Measurements from ENCODE around the gene GPC1. TPM values are rescaled to one million over a fixed set of nuclear protein-coding genes. Genes with fewer than 3 reads are reported as not detected.

The GPC1 gene
- total and polyA plus RNA-seq, 2 donors (not counting 3 experiments of a cell fraction or from before 2014, with no cell fraction given): 9.6 to 31.1 TPM

DNA sequence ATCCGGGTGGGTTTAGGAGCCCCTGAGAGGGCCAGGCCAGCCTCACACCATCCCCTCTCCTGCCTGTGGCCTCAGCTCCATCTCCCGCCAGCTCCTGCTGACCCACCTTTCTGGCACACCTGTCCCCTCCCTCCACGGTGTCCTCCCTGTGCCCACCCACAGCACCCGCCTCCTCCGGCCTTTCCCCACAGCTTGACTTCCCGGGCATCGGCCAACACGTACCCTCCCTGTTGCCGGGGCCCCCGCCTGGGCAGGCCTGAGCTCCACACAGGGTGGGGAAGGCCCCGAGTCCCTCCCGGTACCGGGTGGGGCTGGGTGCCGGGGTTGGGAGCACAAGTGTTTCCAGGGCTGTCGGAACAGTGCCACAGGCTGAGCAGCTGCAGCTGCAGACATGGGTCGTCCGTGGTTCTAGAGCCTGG is 6.5 kb downstream of the GPC1 start:
- intact Hi-C loops (cut with micrococcal nuclease): no loop called here
- FAIRE-seq: no peak
- Histone ChIP-seq H3K9me1 (replicated peaks; ENCODE audit: control insufficient read depth, extremely low read depth, insufficient read depth, low read length) (no peaks in the 10 kb centered on the region), H3K79me2 (ENCODE audit: control insufficient read depth, insufficient read depth, low read length) (no peaks in the 10 kb centered on the region), H3K27me3 (ENCODE audit: control insufficient read depth in 2 of 2, insufficient read depth in 2 of 2, low read length in 2 of 2) (peaks cover 3 to 9% of the 10 kb centered on the region in 2 experiments), H2AFZ (ENCODE audit: low read depth, low read length) (no peak overlapping the region), H3K27ac (ENCODE audit: insufficient read depth, low read depth, low read length) (no peak overlapping the region), H3K4me2 (ENCODE audit: insufficient read depth, low read length) (no peak overlapping the region), H3K4me3 (replicated peaks in 1 of 3; ENCODE audit: insufficient read depth in 1 of 3, low read depth in 1 of 3, low read length in 3 of 3) (no peak overlapping the region), H3K36me3 (ENCODE audit: control insufficient read depth in 2 of 2, extremely low read depth in 1 of 2, insufficient read depth in 2 of 2, low read length in 2 of 2) (no peaks in the 10 kb centered on the region), H3K9ac (replicated peaks; ENCODE audit: extremely low read depth, insufficient read depth, low read length) (no peak overlapping the region), H4K20me1 (replicated peaks; ENCODE audit: control insufficient read depth, extremely low read depth, insufficient read depth, low read length) (no peaks in the 10 kb centered on the region), H3K4me1 (ENCODE audit: control insufficient read depth, extremely low read depth, insufficient read depth, low read length) (no peaks in the 10 kb centered on the region), H3K9me3 (replicated peaks; ENCODE audit: control insufficient read depth, insufficient read depth, low read length) (no peaks in the 10 kb centered on the region)
- TF ChIP-seq JUN (IDR thresholded peaks at IDR 0.05; ENCODE audit: borderline replicate concordance, insufficient read depth, insufficient read length, low read depth): no peak
- TF ChIP-seq EZH2 (IDR thresholded peaks at IDR 0.05; ENCODE audit: borderline replicate concordance, low read depth, low read length, severe bottlenecking): no peak
- TF ChIP-seq, protein P1, sequence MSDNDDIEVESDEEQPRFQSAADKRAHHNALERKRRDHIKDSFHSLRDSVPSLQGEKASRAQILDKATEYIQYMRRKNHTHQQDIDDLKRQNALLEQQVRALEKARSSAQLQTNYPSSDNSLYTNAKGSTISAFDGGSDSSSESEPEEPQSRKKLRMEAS (IDR thresholded peaks at IDR 0.05; ENCODE audit: insufficient read depth, insufficient read length): no peak
- TF ChIP-seq POLR2AphosphoS5 (IDR thresholded peaks at IDR 0.05; ENCODE audit: insufficient read depth, low read depth, low read length): no peak
- TF ChIP-seq, protein P2, sequence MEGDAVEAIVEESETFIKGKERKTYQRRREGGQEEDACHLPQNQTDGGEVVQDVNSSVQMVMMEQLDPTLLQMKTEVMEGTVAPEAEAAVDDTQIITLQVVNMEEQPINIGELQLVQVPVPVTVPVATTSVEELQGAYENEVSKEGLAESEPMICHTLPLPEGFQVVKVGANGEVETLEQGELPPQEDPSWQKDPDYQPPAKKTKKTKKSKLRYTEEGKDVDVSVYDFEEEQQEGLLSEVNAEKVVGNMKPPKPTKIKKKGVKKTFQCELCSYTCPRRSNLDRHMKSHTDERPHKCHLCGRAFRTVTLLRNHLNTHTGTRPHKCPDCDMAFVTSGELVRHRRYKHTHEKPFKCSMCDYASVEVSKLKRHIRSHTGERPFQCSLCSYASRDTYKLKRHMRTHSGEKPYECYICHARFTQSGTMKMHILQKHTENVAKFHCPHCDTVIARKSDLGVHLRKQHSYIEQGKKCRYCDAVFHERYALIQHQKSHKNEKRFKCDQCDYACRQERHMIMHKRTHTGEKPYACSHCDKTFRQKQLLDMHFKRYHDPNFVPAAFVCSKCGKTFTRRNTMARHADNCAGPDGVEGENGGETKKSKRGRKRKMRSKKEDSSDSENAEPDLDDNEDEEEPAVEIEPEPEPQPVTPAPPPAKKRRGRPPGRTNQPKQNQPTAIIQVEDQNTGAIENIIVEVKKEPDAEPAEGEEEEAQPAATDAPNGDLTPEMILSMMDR (IDR thresholded peaks at IDR 0.05; ENCODE audit: extremely low read depth in 1 of 2, insufficient read depth in 1 of 2, low read depth in 1 of 2, low read length in 2 of 2): no peak
- no peak for TF ChIP-seq GATA2 (IDR thresholded peaks at IDR 0.05; ENCODE audit: insufficient read depth, insufficient read length, low read depth, low read length)
- TF ChIP-seq MYC (IDR thresholded peaks at IDR 0.05; ENCODE audit: low read depth, low read length): no peak
- no peak for TF ChIP-seq POLR2A (IDR thresholded peaks at IDR 0.05; ENCODE audit: low read depth, low read length)
- no peak for TF ChIP-seq FOS (IDR thresholded peaks at IDR 0.05; ENCODE audit: borderline replicate concordance, insufficient read depth, low read length)
- no TSS peak for BruUV-seq (replicated peaks)
- dilution Hi-C loops (cut with MboI; ENCODE audit: extremely low pct_ligation_motif_present, low sequenced_read_pairs): no loop called here
- ChIA-PET POLR2A (no interaction called here), CTCF (interaction anchor here (1.5 kb wide), 1 partner anchor 210 kb away, joined by 5 read pairs; no protein-coding TSS in a partner anchor)
- DNase-seq (ENCODE audit: low read depth, low spot score): no peak
